Omental fat pad (tissue), 4 donors: Measurements from ENCODE around the gene AXDND1. TPM values are rescaled to one million over a fixed set of nuclear protein-coding genes. Genes with fewer than 3 reads are reported as not detected.
"Not testable (repeated sequence)": the region's sequence is repeated elsewhere in the genome, so short reads cannot be mapped to it uniquely, and the experiment has no call there.

Source experiments
- ATAC-seq: fragments of 150-250 bp; one replicate; pipeline ENCODE4 v1.9.1; 2016; ENCODE audit warnings: mild to moderate bottlenecking, moderate library complexity; ENCODE audit not compliant: low FRiP score
- DNase-seq: peaks from one replicate; pipeline ENCODE4 v3.0.0-alpha.2; 2019; ENCODE audit warnings: low spot score
- CTCF ChIP-seq, 3 donors: fragments of 450-650 bp; IDR thresholded peaks; one replicate each; pipeline ENCODE4 v1.5.1; 2016 to 2017; ENCODE audit warnings: antibody characterized with exemption in 3 of 3, mild to moderate bottlenecking in 3 of 3, moderate library complexity in 2 of 3
- total RNA-seq, 4 donors: library from RNA; depleted of rRNA; stranded (reverse); fragments of >200 nt; gene quantifications; one replicate each; pipeline ENCODE4 v1.1.0, GENCODE V29; 2016

The AXDND1 gene
- total RNA-seq, 4 donors from 2014 or later, result 0.25 to 0.28 TPM; not detected in 2

DNA sequence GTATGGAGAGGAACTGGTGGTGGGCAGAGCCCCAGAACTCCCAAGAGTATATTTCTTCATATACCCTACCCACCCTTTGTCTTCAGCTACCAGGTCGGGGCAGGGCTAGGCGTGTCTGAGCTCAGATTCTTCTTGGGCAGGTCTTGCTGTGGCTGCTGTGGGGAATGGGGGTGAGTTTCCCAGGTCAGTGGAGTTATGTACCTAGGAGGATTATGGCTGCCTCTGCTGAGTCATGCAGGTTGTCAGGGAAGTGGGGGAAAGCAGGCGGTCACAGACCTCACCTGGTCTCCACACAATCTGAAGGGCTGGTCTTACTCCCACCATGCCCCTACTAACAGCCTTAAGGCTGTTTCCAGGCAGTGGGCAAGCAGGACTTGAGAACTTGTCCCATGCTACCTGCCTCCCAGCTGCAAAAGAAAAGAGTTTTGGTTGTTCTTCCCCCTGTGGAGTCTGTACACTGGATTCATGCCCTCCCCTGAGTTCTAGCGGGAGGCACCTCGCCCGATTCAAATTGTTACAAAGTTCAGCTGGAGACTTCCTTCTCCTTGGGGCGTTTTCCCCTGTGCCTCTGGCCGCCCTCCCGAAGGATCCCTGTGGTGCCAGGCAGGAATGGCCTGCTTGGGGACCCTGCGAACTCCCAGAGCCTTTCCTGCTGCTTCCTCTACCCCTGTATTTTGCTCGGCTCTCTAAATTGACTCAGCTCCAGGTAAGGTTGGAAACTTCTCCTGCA, 151.4 kb downstream of the AXDND1 start:
- DNase-seq (no peak), ATAC-seq (no peak)
- no peak for TF ChIP-seq CTCF (IDR thresholded peaks at IDR 0.05)

DNA sequence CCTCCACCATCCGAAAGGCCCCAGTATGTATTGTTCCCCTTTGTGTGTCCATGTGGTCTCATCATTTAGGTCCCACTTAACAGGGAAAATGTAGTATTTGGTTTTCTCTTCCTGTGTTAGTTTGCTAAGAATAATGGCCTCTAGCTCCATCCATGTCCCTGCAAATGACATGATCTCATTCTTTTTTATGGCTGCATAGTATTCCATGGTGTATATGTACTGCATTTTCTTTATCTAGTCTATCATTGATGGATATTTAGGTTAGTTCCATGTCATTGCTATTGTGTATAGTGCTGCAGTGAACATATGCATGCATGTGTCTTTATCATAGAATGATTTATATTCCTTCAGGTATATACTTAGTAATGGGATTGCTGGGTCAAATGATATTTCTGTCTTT, 152.8 kb downstream of the AXDND1 start:
- DNase-seq, ATAC-seq: not testable (repeated sequence)

DNA sequence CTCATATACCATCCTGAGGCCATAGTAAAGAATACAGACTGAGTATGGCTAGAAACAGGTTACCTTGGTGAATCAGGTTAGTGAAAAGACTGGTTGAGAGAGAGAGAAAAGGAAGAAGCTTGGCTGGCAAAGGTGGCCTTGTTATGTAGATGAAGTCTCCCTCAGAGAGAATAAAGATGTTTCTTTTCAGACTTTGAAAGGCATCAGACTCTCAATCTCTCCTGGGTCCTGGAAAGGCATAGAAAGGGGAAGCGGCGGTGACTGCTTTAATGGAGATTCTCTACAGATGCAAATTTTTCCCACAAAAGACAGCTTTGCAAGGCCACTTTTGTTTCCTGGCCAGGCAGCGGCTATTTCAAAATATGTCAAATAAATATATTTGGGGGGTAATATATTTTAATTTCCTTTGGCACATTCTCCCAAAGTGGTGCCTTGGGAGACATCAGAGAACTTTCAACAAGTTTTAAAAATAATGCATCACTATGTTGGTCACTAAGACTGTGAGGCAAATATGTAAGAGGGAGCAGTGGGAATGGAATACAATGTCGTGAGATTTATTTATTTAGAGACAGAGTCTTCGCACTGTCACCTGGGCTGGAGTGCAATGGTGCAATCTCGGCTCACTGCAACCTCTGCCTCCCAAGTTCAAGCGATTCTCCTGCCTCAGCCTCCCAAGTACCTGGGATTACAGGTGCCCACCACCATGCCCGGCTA, 163.9 kb downstream of the AXDND1 start:
- TF ChIP-seq CTCF (IDR thresholded peaks at IDR 0.05), result no peak
- DNase-seq (no peak), ATAC-seq (no peak)

GRCh38 chr1:179530352-179530751, 164.6 kb downstream of the AXDND1 start:
- DNase-seq (no peak), ATAC-seq (no peak)
- no peak for TF ChIP-seq CTCF (IDR thresholded peaks at IDR 0.05)

DNA sequence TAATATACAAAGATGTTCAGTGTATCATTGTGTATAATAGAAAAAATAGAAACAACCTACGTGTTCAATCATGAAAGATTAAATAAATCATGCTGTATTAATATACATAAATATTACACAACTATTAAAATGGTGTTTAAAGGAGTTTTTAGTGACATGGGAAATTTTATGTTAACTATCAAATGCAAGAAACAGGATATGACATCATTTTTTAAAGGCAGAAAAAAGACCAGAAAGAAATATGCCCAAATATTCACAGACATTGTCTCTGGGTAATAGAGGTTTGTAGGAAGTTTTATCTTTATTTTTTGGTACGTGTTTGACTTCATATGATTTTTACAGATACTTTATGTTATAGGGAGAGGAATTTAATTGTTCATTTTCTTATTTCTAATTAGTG, 176.0 kb downstream of the AXDND1 start:
- no peak for DNase-seq
- no peak for ATAC-seq
- no peak for TF ChIP-seq CTCF (IDR thresholded peaks at IDR 0.05)

DNA sequence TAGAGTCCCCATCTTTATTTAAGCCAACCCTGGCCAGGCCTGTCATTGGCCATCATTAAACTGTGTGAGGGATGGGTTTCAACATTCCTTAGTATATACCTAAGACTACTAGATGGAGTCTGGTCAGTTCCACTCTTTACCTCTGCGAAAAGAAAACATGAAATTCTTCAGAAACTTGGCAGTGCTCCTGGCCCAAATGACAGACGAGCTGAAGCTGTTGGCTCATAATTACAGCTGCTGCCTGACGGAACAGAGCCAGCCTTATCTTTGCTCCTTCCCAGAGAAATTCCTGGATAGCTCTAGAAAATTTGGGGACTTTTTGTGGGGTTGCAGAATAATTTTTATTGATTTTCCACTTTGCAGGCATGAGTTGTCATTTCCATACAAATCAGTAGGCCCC, 179.6 kb downstream of the AXDND1 start:
- DNase-seq, result no peak
- no peak for ATAC-seq
- TF ChIP-seq CTCF (IDR thresholded peaks at IDR 0.05), result no peak

DNA sequence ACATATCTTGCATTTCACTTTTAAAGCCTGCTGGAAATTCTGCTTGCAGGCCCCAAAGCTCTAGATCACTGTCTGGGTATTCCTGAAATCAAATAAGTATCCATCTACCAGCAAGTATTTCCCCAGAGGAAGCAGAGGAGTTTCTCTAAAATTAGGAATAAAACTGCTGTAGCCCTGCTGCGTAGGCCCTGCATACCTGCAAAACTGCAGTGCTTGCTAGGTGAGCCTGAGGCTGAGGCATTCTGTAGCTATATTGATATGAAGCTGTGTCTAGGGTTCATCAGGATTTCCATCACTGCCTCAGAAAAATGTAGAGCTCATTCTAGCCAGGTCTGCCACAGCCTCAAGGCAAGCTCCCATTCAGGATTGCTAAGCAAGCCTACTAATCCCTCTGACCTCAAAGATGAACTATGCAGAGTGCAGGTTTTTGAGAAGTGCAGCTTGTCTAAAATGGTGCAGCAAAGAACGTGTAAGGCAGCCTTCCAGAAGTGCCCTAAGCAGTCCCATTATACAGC, 181.3 kb downstream of the AXDND1 start:
- DNase-seq (no peak), ATAC-seq (no peak)
- no peak for TF ChIP-seq CTCF (IDR thresholded peaks at IDR 0.05)
